Spleen (tissue), 11 donors: Measurements from ENCODE around the gene AKR1B1. TPM values are rescaled to one million over a fixed set of nuclear protein-coding genes. Genes with fewer than 3 reads are reported as not detected.

ENCODE experiments used
- DNase-seq: peaks from one replicate; pipeline ENCODE4 v3.0.0-alpha.2; 2020
- H3K27ac ChIP-seq, 8 donors: fragments of 200-600 bp; sonication (generic) in 7 of 8; 1 replicate in 4 of 8; 2 replicates in 4 of 8; pipeline versions ENCODE4 v1.5.0 to v1.8.0; 2016 to 2021; ENCODE audit warnings: inconsistent platforms in 4 of 8, mild to moderate bottlenecking in 4 of 8, moderate library complexity in 1 of 8
- H3K27me3 ChIP-seq, 7 donors: fragments of 200-600 bp; sonication (generic) in 6 of 7; replicated peaks in 1 of 7; 1 replicate in 4 of 7; 2 replicates in 3 of 7; pipeline versions ENCODE4 v1.5.0 to v1.8.0; 2016 to 2021; ENCODE audit warnings: inconsistent platforms in 3 of 7, mild to moderate bottlenecking in 1 of 7
- H3K36me3 ChIP-seq, 6 donors: fragments of 200-600 bp; sonication (generic) in 5 of 6; 1 replicate in 4 of 6; 2 replicates in 2 of 6; pipeline versions ENCODE4 v1.5.0 to v1.8.0; 2016 to 2021; ENCODE audit warnings: inconsistent platforms in 2 of 6
- H3K4me1 ChIP-seq, 6 donors: fragments of 200-600 bp; sonication (generic) in 5 of 6; 1 replicate in 3 of 6; 2 replicates in 3 of 6; pipeline versions ENCODE4 v1.5.0 to v1.8.0; 2016 to 2021; ENCODE audit warnings: inconsistent platforms in 3 of 6
- H3K4me3 ChIP-seq, 8 donors: fragments of 200-600 bp; sonication (generic) in 7 of 8; 1 replicate in 4 of 8; 2 replicates in 4 of 8; pipeline versions ENCODE4 v1.5.0 to v1.8.0; 2016 to 2021; ENCODE audit warnings: inconsistent platforms in 4 of 8, mild to moderate bottlenecking in 4 of 8, moderate library complexity in 2 of 8
- H3K9me3 ChIP-seq, 8 donors: fragments of 200-600 bp; sonication (generic) in 7 of 8; 1 replicate in 4 of 8; 2 replicates in 4 of 8; pipeline versions ENCODE4 v1.5.0 to v1.8.0; 2016 to 2021; ENCODE audit warnings: inconsistent platforms in 4 of 8
- CTCF ChIP-seq, 11 experiments: fragments of 200-600 bp in 7 of 11; fragments of 450-650 bp in 4 of 11; sonication (generic) in 4 of 11; IDR thresholded peaks in 8 of 11; conservative IDR thresholded peaks in 3 of 11; 1 replicate in 7 of 11; 2 replicates in 4 of 11; pipeline versions ENCODE4 v1.4.0 to v1.8.0; 2016 to 2021; ENCODE audit warnings: antibody characterized with exemption in 11 of 11, inconsistent platforms in 4 of 11, mild to moderate bottlenecking in 1 of 11
- POLR2A ChIP-seq, 3 donors: fragments of 450-650 bp; IDR thresholded peaks; one replicate each; pipeline ENCODE4 v1.5.1; 2017; ENCODE audit warnings: antibody characterized with exemption in 3 of 3, mild to moderate bottlenecking in 1 of 3
- POLR2AphosphoS5 ChIP-seq, 3 donors: sonication (generic); formaldehyde crosslinking; IDR thresholded peaks; one replicate each; pipeline ENCODE4 v1.5.1; 2017; ENCODE audit warnings: antibody characterized with exemption in 3 of 3
- WGBS, 5 donors: extraction: QIAGEN DNeasy Blood & Tissue Kit in 3 of 5; methylation state at CpG; one replicate each; pipeline versions ENCODE4 v1.1.5 to v1.1.7; 2013 to 2018; 5-methylcytosine and 5-hydroxymethylcytosine counted together
- intact Hi-C: fragments of 100-400 bp; cut with DNase I; formaldehyde crosslinking; loops from one replicate; pipeline ENCODE4 v1.15.0; 2023; ENCODE audit warnings: low total_unique reads
- polyA plus RNA-seq, 3 donors: library from polyadenylated mRNA; stranded (reverse); fragments of 200-250 nt; gene quantifications; one replicate each; pipeline ENCODE4 v1.2.1, GENCODE V29; 2013
- total RNA-seq, 7 donors: library from RNA; depleted of rRNA in 3 of 7; stranded (reverse); fragments of >200 nt in 3 of 7; fragmentation: NEBNext Ultra II Directional in 4 of 7; extraction: Animal tissue kit (Norgen Biotek cat#: 25700) in 4 of 7; gene quantifications; one replicate each; pipeline versions ENCODE4 v1.1.0 to v1.2.1, GENCODE V29; 2016 to 2021
- donor health status: healthy with polysubstance abuse.
- donor health status: DM: no; HTN: no; CAD: no; lungs with moderate emphysema.
- donor health status: DM: no; HTN: no; CAD: no.
- donor health status: Bipolar disorder and iron deficiency.
- donor health status: healthy.
- donor health status: DM: no; HTN: no; CAD: no.
- donor health status: DM: yes; HTN: yes; CAD: no.

AKR1B1 gene
- total and polyA plus RNA-seq, 10 donors: 53.7 to 112 (median 68.3) TPM

GRCh38 chr7:134403062-134403461, 55.8 kb downstream of the AKR1B1 start:
- Histone ChIP-seq H3K27me3 (peaks cover 0 to 14% (median 0%) of the 10 kb centered on the region in 7 donors), H3K4me1 (no peaks in the 10 kb centered on the region), H3K27ac (no peak overlapping the region), H3K9me3 (peaks cover 0 to 16% (median 2%) of the 10 kb centered on the region in 8 donors), H3K36me3 (no peaks in the 10 kb centered on the region), H3K4me3 (no peak overlapping the region)
- no peak for DNase-seq
- 84 to 100% (median 92%) methylated on average over 1 of the region's 1 CpG for WGBS, 5 donors
- intact Hi-C loops: no loop called here
- TF ChIP-seq POLR2AphosphoS5 (IDR thresholded peaks at IDR 0.05) (no peak), POLR2A (IDR thresholded peaks at IDR 0.05) (no peak), CTCF (IDR thresholded peaks at IDR 0.05 in 8 of 11, conservative IDR thresholded peaks at IDR 0.05 in 3 of 11) (no peak)

GRCh38 chr7:134400859-134401258, 58.0 kb downstream of the AKR1B1 start:
- H3K27me3 ChIP-seq: peaks cover 0 to 21% (median 0%) of the 10 kb centered on the region in 7 donors
- no peak for DNase-seq
- no peaks in the 10 kb centered on the region for H3K36me3 ChIP-seq
- H3K9me3 ChIP-seq: peaks cover 0 to 8% (median 2%) of the 10 kb centered on the region in 8 donors
- no peak overlapping the region for H3K27ac ChIP-seq
- no peaks in the 10 kb centered on the region for H3K4me1 ChIP-seq
- TF ChIP-seq CTCF (IDR thresholded peaks at IDR 0.05 in 8 of 11, conservative IDR thresholded peaks at IDR 0.05 in 3 of 11) (no peak), POLR2A (IDR thresholded peaks at IDR 0.05) (no peak)
- intact Hi-C loops: no loop called here
- WGBS, 5 donors: 75 to 94% (median 89%) methylated on average over 2 of the region's 2 CpGs
- H3K4me3 ChIP-seq: no peak overlapping the region

- WGBS, 5 donors: 73 to 81% (median 78%) methylated on average over 5 of the region's 5 CpGs
- TF ChIP-seq CTCF (IDR thresholded peaks at IDR 0.05 in 8 of 11, conservative IDR thresholded peaks at IDR 0.05 in 3 of 11): no peak
- no peak for TF ChIP-seq POLR2AphosphoS5 (IDR thresholded peaks at IDR 0.05)
- no peaks in the 10 kb centered on the region for H3K36me3 ChIP-seq
- no peaks in the 10 kb centered on the region for H3K4me1 ChIP-seq
- H3K27ac ChIP-seq: no peak overlapping the region
- H3K4me3 ChIP-seq: no peak overlapping the region
- peaks cover 0 to 15% (median 0%) of the 10 kb centered on the region in 7 donors for H3K27me3 ChIP-seq
- intact Hi-C loops: no loop called here
- no peak for DNase-seq
- H3K9me3 ChIP-seq: no peaks in the 10 kb centered on the region
Measured at GRCh38 chr7:134396031-134396430, 62.9 kb downstream of the AKR1B1 start.

- no peak for TF ChIP-seq CTCF (IDR thresholded peaks at IDR 0.05 in 8 of 11, conservative IDR thresholded peaks at IDR 0.05 in 3 of 11)
- no peak for TF ChIP-seq POLR2AphosphoS5 (IDR thresholded peaks at IDR 0.05)
- TF ChIP-seq POLR2A (IDR thresholded peaks at IDR 0.05): no peak
- intact Hi-C loops: no loop called here
- no peaks in the 10 kb centered on the region for H3K36me3 ChIP-seq
- DNase-seq: no peak
- no peak overlapping the region for H3K27ac ChIP-seq
- no peaks in the 10 kb centered on the region for H3K4me1 ChIP-seq
- H3K9me3 ChIP-seq: no peaks in the 10 kb centered on the region
- H3K4me3 ChIP-seq: no peak overlapping the region
- whole genome bisulfite sequencing, 5 donors: 69 to 90% (median 85%) methylated on average over 4 of the region's 4 CpGs
- H3K27me3 ChIP-seq: peaks cover 0 to 15% (median 0%) of the 10 kb centered on the region in 7 donors
Measured at GRCh38 chr7:134395604-134396003, 63.3 kb downstream of the AKR1B1 start.
